Measurements from ENCODE around the gene TMPRSS9. TPM values are rescaled to one million over a fixed set of nuclear protein-coding genes. Genes with fewer than 3 reads are reported as not detected.
"Not testable (repeated sequence)": the region's sequence is repeated elsewhere in the genome, so short reads cannot be mapped to it uniquely, and the experiment has no call there.

The TMPRSS9 gene
- total RNA-seq, 1 donor from 2014 or later, result 0.31 TPM

GRCh38 chr19:2394054-2394441 is 34.0 kb downstream of the TMPRSS9 start:
- no peak for DNase-seq

GRCh38 chr19:2394442-2395292 is 34.6 kb downstream of the TMPRSS9 start:
- no peak for DNase-seq

- DNase-seq, result not testable (repeated sequence)
These were observed 35.3 kb downstream of the TMPRSS9 start for GRCh38 chr19:2395293-2395829.

GRCh38 chr19:2397173-2397572 is 37.1 kb downstream of the TMPRSS9 start:
- not testable (repeated sequence) for DNase-seq

- no peak for DNase-seq
These were observed 38.8 kb downstream of the TMPRSS9 start for GRCh38 chr19:2398735-2399305.

GRCh38 chr19:2399582-2399981 is 39.5 kb downstream of the TMPRSS9 start:
- DNase-seq, result no peak

GRCh38 chr19:2408247-2408646 is 48.2 kb downstream of the TMPRSS9 start:
- no peak for DNase-seq

- DNase-seq, result no peak
These were observed 49.4 kb downstream of the TMPRSS9 start for GRCh38 chr19:2409352-2409912.

GRCh38 chr19:2410023-2410422 is 50.0 kb downstream of the TMPRSS9 start:
- DNase-seq, result no peak

- DNase-seq, result no peak
These were observed 51.6 kb downstream of the TMPRSS9 start for GRCh38 chr19:2411709-2412108.

- DNase-seq, result no peak
These were observed 52.4 kb downstream of the TMPRSS9 start for GRCh38 chr19:2412449-2412848.

GRCh38 chr19:2413159-2413558 is 53.1 kb downstream of the TMPRSS9 start:
- no peak for DNase-seq

GRCh38 chr19:2413629-2414028 is 53.6 kb downstream of the TMPRSS9 start:
- DNase-seq, result no peak

GRCh38 chr19:2415281-2415972 is 55.4 kb downstream of the TMPRSS9 start:
- DNase-seq, result no peak

- no peak for DNase-seq
These were observed 55.9 kb downstream of the TMPRSS9 start for GRCh38 chr19:2415973-2416319.

- DNase-seq, result no peak
These were observed 56.4 kb downstream of the TMPRSS9 start for GRCh38 chr19:2416321-2417097.

- DNase-seq, result not testable (repeated sequence)
These were observed 57.4 kb downstream of the TMPRSS9 start for GRCh38 chr19:2417436-2417835.

- DNase-seq, result no peak
These were observed 57.9 kb downstream of the TMPRSS9 start for GRCh38 chr19:2417881-2418406.

GRCh38 chr19:2419754-2420153 is 59.7 kb downstream of the TMPRSS9 start:
- no peak for DNase-seq

GRCh38 chr19:2420490-2420889 is 60.4 kb downstream of the TMPRSS9 start:
- no peak for DNase-seq

- no peak for DNase-seq
These were observed 61.7 kb downstream of the TMPRSS9 start for GRCh38 chr19:2421581-2422306.

Data from tongue (tissue), 2 donors.